Caco-2 (cell line): ENCODE data around the gene CD276. TPM values are rescaled to one million over a fixed set of nuclear protein-coding genes. Genes with fewer than 3 reads are reported as not detected.

Experiments used
- BruUV-seq: library from RNA; stranded (reverse); fragments of 400-500 nt; replicated peaks from 2 replicates; lab custom pipeline; 2021; lab: Mats Ljungman, UMichigan
- CTCF ChIA-PET: fragments of 300-600 bp; sonication (Branson Sonifier 250); formaldehyde crosslinking; loops from one replicate; lab custom pipeline; 2022; ENCODE audit warnings: antibody characterized with exemption; lab: Charles Lee
- POLR2A ChIA-PET: fragments of 300-600 bp; sonication (Branson Sonifier 250); formaldehyde crosslinking; loops from one replicate; lab custom pipeline; 2022; ENCODE audit warnings: antibody characterized with exemption; lab: Charles Lee
- DNase-seq, 2 experiments: peaks; one replicate each; pipeline versions ENCODE4 v3.0.0 to v3.0.0-alpha.2; 2020 to 2022
- H3K27me3 ChIP-seq: replicated peaks from 2 replicates; pipeline ENCODE4 v1.6.0; 2011; ENCODE audit warnings: low read length; ENCODE audit not compliant: control insufficient read depth, insufficient read depth
- H3K36me3 ChIP-seq: 2 replicates; pipeline ENCODE4 v1.5.1; 2011; ENCODE audit warnings: low read length; ENCODE audit not compliant: control insufficient read depth, insufficient read depth
- H3K4me1 ChIP-seq: fragments of 250-450 bp; sonication (Bioruptor Pico); 2 replicates; pipeline ENCODE4 v1.5.1; 2020; ENCODE audit warnings: mild to moderate bottlenecking
- H3K4me3 ChIP-seq: 2 replicates; pipeline ENCODE4 v1.5.1; 2011; ENCODE audit warnings: low read depth, mild to moderate bottlenecking, control low read depth, low read length
- H3K9me3 ChIP-seq: fragments of 250-450 bp; sonication (Bioruptor Pico); 2 replicates; pipeline ENCODE4 v1.5.1; 2020; ENCODE audit warnings: mild to moderate bottlenecking, moderate library complexity
- H3K27ac Mint-ChIP-seq: one replicate; pipeline ENCODE4 v1.8.0; 2022; ENCODE audit warnings: mixed read lengths; ENCODE audit not compliant: unreplicated experiment
- H3K27me3 Mint-ChIP-seq: one replicate; pipeline ENCODE4 v1.8.0; 2022; ENCODE audit warnings: mixed read lengths; ENCODE audit not compliant: insufficient read depth, unreplicated experiment
- H3K36me3 Mint-ChIP-seq: one replicate; pipeline ENCODE4 v1.8.0; 2022; ENCODE audit warnings: mild to moderate bottlenecking, mixed read lengths; ENCODE audit not compliant: insufficient read depth, unreplicated experiment
- H3K4me1 Mint-ChIP-seq: one replicate; pipeline ENCODE4 v1.8.0; 2022; ENCODE audit warnings: low read depth, mixed read lengths; ENCODE audit not compliant: unreplicated experiment
- H3K4me3 Mint-ChIP-seq: one replicate; pipeline ENCODE4 v1.8.0; 2022; ENCODE audit warnings: mild to moderate bottlenecking, moderate library complexity, mixed read lengths; ENCODE audit not compliant: unreplicated experiment
- H3K9me3 Mint-ChIP-seq: one replicate; pipeline ENCODE4 v1.8.0; 2022; ENCODE audit warnings: mixed read lengths; ENCODE audit not compliant: unreplicated experiment
- intact Hi-C: fragments of 100-400 bp; cut with micrococcal nuclease; formaldehyde crosslinking; loops from one replicate; pipeline ENCODE4 v1.10.0; 2022; ENCODE audit not compliant: unreplicated experiment
- total RNA-seq: library from RNA; stranded (reverse); gene quantifications from 2 replicates; pipeline ENCODE4 v1.2.3, GENCODE V29; 2022
- TF ChIP-seq, protein P1 (sequence below), 2 experiments: fragments of 200-600 bp in 1 of 2; IDR thresholded peaks; 1 replicate in 1 of 2; 2 replicates in 1 of 2; pipeline versions ENCODE4 v1.5.1 to v1.8.0; 2011 to 2022; ENCODE audit warnings: antibody characterized with exemption in 1 of 2, control low read depth in 1 of 2, inconsistent platforms in 1 of 2, low read depth in 1 of 2, low read length in 1 of 2, mild to moderate bottlenecking in 1 of 2, moderate library complexity in 1 of 2; ENCODE audit not compliant: insufficient read depth in 1 of 2, severe bottlenecking in 1 of 2, unreplicated experiment in 1 of 2

CD276 gene
- total RNA-seq, 1 experiment from 2014 or later: 74.2 TPM

DNA sequence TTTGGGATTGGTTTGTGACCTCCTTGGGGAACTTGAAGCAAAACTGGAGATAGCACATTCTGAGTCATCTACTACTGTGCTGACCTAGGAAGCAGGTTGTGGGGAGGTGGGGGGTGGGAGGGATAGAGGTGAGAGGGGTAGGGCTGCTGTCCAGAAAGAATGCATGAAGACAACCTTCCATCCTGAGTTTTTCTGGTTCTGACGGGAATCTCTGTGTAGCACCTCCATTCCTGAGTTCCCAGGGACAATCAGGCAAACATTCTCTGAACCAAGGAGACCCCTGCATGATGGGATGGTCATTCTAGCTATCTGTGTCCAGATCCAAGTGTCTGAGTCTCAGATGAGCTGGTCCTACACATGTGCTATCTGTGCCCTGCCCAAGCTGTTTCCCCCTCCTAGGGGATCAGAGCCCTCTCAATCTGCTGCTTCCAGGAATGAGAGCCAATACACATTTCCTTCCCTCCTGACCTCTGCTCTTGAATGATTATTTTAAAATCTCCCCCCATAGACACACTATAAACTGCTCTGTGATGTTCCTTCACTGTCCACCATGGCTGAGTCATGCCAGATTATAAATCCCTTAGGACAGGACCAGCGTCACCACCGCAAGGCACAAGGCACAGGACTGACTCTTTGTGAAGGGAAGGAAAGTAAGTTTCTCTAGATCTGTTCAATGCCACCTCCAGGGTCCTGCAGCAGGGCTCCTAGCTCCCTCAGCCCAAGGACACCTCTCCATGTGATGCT is 2.2 kb upstream of the CD276 start:
- Mint-ChIP-seq H3K4me1 (peaks cover 24% of the 10 kb centered on the region), H3K27me3 (no peaks in the 10 kb centered on the region), H3K36me3 (peaks cover 5% of the 10 kb centered on the region), H3K9me3 (no peaks in the 10 kb centered on the region), H3K4me3 (no peak overlapping the region), H3K27ac (no peak overlapping the region)
- no peaks in the 10 kb centered on the region for H3K27me3 ChIP-seq
- ChIA-PET POLR2A (no interaction called here), CTCF (interaction anchor here (2.1 kb wide), 1 partner anchor 45 kb away, joined by 8 read pairs; no protein-coding TSS in a partner anchor)
- H3K4me1 ChIP-seq: peaks cover 13% of the 10 kb centered on the region
- TF ChIP-seq, protein P1, sequence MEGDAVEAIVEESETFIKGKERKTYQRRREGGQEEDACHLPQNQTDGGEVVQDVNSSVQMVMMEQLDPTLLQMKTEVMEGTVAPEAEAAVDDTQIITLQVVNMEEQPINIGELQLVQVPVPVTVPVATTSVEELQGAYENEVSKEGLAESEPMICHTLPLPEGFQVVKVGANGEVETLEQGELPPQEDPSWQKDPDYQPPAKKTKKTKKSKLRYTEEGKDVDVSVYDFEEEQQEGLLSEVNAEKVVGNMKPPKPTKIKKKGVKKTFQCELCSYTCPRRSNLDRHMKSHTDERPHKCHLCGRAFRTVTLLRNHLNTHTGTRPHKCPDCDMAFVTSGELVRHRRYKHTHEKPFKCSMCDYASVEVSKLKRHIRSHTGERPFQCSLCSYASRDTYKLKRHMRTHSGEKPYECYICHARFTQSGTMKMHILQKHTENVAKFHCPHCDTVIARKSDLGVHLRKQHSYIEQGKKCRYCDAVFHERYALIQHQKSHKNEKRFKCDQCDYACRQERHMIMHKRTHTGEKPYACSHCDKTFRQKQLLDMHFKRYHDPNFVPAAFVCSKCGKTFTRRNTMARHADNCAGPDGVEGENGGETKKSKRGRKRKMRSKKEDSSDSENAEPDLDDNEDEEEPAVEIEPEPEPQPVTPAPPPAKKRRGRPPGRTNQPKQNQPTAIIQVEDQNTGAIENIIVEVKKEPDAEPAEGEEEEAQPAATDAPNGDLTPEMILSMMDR (IDR thresholded peaks at IDR 0.05; ENCODE audit: insufficient read depth in 1 of 2, low read depth in 1 of 2, low read length in 1 of 2, severe bottlenecking in 1 of 2, unreplicated experiment in 1 of 2): no peak
- no peak for DNase-seq
- intact Hi-C loops: loop anchor here (2.0 kb wide), 1 partner anchor 49 kb away; the partner anchor contains the start of gene NPTN
- no peaks in the 10 kb centered on the region for H3K9me3 ChIP-seq
- H3K4me3 ChIP-seq: no peak overlapping the region
- no TSS peak for BruUV-seq
- H3K36me3 ChIP-seq: no peaks in the 10 kb centered on the region

DNA sequence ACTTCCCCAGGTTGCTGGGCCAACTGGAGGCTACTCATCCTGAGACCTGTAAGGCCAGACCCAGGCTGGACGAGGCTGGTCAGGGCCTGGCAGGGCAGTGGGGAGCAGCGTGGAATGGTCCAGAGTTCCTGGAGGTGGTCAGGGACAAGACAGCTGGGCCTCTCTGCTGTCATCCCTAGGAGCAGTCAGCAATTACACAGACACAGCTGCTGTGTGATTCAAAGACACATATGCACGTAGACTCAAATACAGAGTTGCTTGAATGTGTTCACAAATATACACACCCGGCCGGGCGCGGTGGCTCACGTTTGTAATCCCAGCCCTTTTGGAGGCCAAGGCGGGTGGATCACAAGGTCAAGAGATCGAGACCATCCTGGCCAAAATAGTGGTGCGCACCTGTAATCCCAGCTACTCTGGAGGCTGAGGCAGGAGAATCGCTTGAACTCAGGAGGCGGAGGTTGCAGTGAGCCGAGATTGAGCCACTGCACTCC is 1.5 kb upstream of the CD276 start:
- no TSS peak for BruUV-seq
- H3K9me3 Mint-ChIP-seq: no peaks in the 10 kb centered on the region
- no peak overlapping the region for H3K4me3 ChIP-seq
- no peaks in the 10 kb centered on the region for H3K9me3 ChIP-seq
- no peaks in the 10 kb centered on the region for H3K36me3 ChIP-seq
- CTCF ChIA-PET: interaction anchor here (1.5 to 2.1 kb wide), 2 partner anchors 17 to 46 kb away, joined by 8 to 14 read pairs; no protein-coding TSS in a partner anchor
- peaks cover 5% of the 10 kb centered on the region for H3K36me3 Mint-ChIP-seq
- TF ChIP-seq, protein P1 (IDR thresholded peaks at IDR 0.05; ENCODE audit: insufficient read depth in 1 of 2, low read depth in 1 of 2, low read length in 1 of 2, severe bottlenecking in 1 of 2, unreplicated experiment in 1 of 2): no peak
- H3K27ac Mint-ChIP-seq: no peak overlapping the region
- POLR2A ChIA-PET: no interaction called here
- no peak for DNase-seq
- H3K4me3 Mint-ChIP-seq: no peak overlapping the region
- H3K27me3 Mint-ChIP-seq: no peaks in the 10 kb centered on the region
- peaks cover 13% of the 10 kb centered on the region for H3K4me1 ChIP-seq
- intact Hi-C loops: loop anchor here (1.0 to 2.0 kb wide), 2 partner anchors 18 to 50 kb away; partner anchors contain the start of gene NPTN
- no peaks in the 10 kb centered on the region for H3K27me3 ChIP-seq
- H3K4me1 Mint-ChIP-seq: peaks cover 24% of the 10 kb centered on the region

DNA sequence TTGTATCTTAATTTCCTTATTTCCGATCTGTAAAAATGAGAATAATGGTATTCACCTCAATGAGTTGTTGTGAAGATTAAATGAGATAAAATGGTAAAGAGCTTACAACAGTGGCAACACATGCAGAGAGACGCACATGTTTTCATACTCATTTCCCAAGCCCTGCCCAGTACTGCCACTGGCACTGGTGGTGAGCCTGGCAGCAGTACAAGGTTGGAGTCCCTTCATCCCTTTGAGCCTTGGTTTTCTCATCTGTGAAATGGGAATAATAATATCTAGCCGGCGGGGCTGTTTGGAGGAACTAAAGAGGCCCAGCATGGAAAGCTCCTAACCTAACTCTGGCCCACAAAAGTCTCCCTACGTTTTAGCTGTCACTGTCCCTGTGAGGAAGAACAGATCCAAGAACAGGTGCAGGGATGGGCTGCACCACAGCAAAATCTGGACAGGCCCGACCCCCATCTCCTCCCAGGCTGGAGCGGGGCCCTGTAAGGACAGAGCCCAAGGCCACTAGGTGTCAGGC is 866 bp upstream of the CD276 start:
- Histone ChIP-seq H3K4me3 (peak overlapping the region; percentile 88), H3K36me3 (no peaks in the 10 kb centered on the region), H3K4me1 (peaks cover 13% of the 10 kb centered on the region), H3K9me3 (no peaks in the 10 kb centered on the region), H3K27me3 (no peaks in the 10 kb centered on the region)
- BruUV-seq: no TSS peak
- ChIA-PET POLR2A (no interaction called here), CTCF (interaction anchor here (1.1 to 2.1 kb wide), 3 partner anchors 17 to 47 kb away, joined by 8 to 14 read pairs (median 14); no protein-coding TSS in a partner anchor)
- DNase-seq: no peak
- no peaks in the 10 kb centered on the region for H3K9me3 Mint-ChIP-seq
- TF ChIP-seq, protein P1 (IDR thresholded peaks at IDR 0.05; ENCODE audit: insufficient read depth in 1 of 2, low read depth in 1 of 2, low read length in 1 of 2, severe bottlenecking in 1 of 2, unreplicated experiment in 1 of 2): peak in 1 of 2 experiments; percentile 44
- H3K36me3 Mint-ChIP-seq: peaks cover 5% of the 10 kb centered on the region
- H3K27me3 Mint-ChIP-seq: no peaks in the 10 kb centered on the region
- intact Hi-C loops: loop anchor here (1.0 to 2.0 kb wide), 2 partner anchors 17 to 51 kb away; partner anchors contain the start of gene NPTN
- peak overlapping the region; percentile 84 for H3K4me3 Mint-ChIP-seq
- peak overlapping the region; percentile 71 for H3K27ac Mint-ChIP-seq
- peaks cover 24% of the 10 kb centered on the region for H3K4me1 Mint-ChIP-seq
